ENCODE results near the gene NRGN.
"Not testable (repeated sequence)": the region's sequence is repeated elsewhere in the genome, so short reads cannot be mapped to it uniquely, and the experiment has no call there.

NRGN gene

DNA sequence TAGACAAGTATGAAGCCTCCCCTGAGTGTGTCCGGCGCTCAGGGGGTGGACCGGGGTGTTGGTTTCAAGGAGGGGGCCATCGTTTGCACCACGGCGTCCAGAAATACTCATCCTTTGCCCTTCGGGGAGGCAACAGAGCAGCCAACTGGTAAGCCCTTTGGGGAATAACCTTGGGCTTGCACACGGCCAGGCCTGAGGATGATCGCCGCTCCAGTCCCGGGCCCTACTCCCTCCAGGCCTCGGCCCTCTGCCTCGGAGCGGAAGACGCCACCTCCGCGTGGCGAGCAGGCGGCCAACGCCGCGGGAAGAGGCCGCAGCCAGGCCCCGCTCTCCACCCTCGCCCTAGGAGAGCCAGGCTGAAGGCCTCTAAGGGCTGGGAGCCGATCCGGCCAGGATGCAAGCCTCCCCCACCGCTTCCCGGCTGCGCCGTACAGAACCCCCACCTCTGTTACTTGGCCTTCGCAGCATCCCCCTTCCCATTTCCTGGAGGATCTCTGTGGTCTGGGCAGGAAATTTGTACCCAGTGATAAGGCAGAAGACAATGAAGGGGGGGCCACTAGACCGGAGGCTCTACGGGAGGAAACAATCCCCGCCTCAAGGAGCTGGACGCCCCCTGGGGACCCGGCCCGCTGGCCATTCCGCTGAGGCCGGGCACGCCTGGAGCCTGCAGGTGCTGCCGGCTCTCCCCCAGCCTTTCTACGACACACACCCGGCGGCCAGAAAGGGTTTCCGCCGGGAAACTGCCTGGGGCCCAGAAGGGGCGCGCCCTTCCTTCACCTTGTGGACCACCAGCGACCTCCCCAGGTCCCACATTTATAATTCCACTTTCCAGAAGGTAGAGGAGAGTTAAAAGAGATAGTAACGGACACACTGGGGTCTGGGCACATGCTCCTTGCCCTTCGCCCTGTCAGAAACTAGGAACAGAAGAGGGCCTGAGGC lies 19.8 kb downstream of the NRGN start:
- Mint-ChIP-seq H3K27me3 (peaks cover 15% of the 10 kb centered on the region), H3K4me3 (peak overlapping the region; percentile 35), H3K4me1 (ENCODE audit: low read depth) (peaks cover 21% of the 10 kb centered on the region), H3K9me3 (ENCODE audit: low read depth) (no peaks in the 10 kb centered on the region), H3K36me3 (no peaks in the 10 kb centered on the region), H3K27ac (no peak overlapping the region)

DNA sequence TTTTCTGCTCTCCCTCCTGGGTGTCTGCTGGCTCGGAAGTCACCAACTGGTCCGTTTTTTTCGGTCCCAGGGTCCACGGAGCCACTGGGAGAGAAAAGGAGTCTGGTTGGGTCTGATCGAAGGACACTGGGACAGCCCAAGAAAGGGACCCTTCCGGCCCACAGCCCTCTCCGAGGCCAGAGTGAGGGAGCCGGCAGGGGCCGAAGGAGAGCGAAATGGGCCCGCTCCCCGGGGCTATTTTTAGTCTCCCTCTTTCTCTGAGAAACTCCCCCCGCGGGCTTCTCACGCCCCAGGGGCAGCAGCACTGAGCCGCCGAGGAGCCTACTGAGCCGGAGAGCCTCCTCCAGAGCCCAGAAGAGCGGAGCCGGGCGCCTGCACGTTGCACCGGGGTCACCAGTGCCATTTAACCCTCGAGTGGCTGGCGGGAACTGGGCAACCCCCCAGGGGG lies 20.5 kb downstream of the NRGN start:
- Mint-ChIP-seq H3K9me3 (ENCODE audit: low read depth) (no peaks in the 10 kb centered on the region), H3K27me3 (peaks cover 14% of the 10 kb centered on the region), H3K36me3 (no peaks in the 10 kb centered on the region), H3K27ac (no peak overlapping the region), H3K4me1 (ENCODE audit: low read depth) (peaks cover 21% of the 10 kb centered on the region), H3K4me3 (peak overlapping the region; percentile 57)

DNA sequence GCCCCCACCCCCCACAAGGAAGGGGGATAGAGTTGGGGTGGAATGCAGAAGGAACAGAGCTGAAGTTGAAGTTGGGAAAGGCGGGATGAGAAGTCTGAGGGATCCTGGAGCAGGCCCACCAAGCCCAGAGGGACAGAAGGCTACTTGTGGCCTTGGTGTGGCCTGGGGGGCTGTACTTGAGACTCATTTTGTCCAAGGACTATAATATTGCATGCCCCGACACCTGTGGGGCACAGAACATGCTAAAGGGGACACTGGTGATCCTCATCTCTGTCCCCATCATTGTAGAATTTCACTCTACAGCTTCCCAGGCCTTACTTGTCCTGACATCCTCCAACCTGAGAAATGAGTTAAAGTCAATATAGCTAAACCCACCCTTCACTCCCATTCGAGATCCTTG lies 21.1 kb downstream of the NRGN start:
- H3K4me1 Mint-ChIP-seq (ENCODE audit: low read depth) = peaks cover 21% of the 10 kb centered on the region
- no peaks in the 10 kb centered on the region for H3K9me3 Mint-ChIP-seq (ENCODE audit: low read depth)
- H3K4me3 Mint-ChIP-seq = peak overlapping the region; percentile 57
- H3K27me3 Mint-ChIP-seq = peaks cover 14% of the 10 kb centered on the region
- H3K27ac Mint-ChIP-seq = no peak overlapping the region
- H3K36me3 Mint-ChIP-seq = no peaks in the 10 kb centered on the region

DNA sequence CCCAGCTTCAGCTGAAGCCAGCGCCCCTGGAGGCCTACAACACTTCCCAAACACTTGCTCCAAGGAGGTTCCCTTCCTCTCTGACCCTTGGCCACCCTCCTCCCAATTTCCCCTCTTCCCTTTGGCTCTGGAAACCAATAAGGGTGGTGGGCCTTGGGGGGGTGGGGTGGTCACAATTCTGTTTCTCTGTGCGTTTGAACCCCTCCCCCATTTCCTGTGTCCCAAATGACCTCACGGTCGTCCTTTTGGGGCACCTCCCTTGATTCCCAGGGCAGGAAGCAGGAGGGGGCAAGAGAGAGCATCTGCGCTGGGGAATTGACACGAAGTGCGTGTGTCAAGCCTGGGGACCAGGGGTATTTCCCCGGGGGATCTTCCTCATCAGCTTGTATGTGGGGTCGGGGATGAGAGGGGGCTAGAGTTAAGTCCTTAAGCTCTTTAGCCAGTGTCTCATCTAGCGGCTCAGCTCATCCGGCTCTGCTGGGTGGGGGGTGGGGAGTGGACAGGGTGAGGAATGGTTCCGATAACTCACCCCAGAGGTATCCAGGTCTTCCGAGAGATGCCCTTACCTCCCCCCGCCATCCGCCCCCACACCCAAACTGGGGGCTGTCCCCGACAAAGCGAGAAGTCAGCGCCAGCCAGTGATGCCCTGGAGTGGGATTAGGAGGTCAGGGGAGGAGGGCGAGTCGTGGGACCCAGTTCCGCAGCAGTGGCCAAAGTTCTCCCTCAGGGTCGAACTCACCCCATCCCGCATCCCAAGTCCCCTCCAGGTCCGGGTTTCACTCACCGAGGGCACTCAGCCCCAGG lies 21.8 kb downstream of the NRGN start:
- H3K9me3 Mint-ChIP-seq (ENCODE audit: low read depth) = no peaks in the 10 kb centered on the region
- peak overlapping the region; percentile 70 for H3K4me3 Mint-ChIP-seq
- H3K27me3 Mint-ChIP-seq = peaks cover 10% of the 10 kb centered on the region
- H3K36me3 Mint-ChIP-seq = no peaks in the 10 kb centered on the region
- H3K4me1 Mint-ChIP-seq (ENCODE audit: low read depth) = peaks cover 21% of the 10 kb centered on the region
- H3K27ac Mint-ChIP-seq = no peak overlapping the region

DNA sequence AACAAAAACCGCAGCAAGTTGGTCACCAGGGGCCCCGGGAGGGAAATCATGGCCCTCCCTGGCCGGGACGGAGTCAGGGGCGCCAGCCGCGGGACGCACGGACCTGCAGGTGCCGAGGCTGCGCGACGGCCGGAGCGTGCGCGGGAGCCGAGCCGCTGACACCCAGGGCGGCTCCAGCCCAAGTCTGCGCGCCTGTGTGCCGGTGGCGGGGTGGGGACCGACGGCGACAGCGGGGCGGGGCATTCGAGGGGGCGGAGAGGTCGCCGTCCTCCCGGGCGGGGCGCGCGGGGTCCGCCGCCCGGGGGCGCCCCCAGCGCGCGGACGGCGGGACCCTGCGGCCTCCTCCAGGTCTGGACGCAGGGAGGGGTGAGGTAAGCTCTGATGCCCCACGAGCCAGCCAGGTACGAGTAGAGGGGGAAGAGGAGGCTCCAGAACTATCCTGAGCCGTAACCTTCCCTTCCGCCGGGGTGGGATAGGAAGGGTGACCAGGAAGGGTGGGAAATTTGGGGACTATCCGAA lies 22.4 kb downstream of the NRGN start, which contains the start of gene ESAM:
TSS of gene ESAM (minus strand) at position 186 of the 519 bp plus-strand sequence. CDS start at position 50, 136 bp downstream.
- no peaks in the 10 kb centered on the region for H3K9me3 Mint-ChIP-seq (ENCODE audit: low read depth)
- H3K27me3 Mint-ChIP-seq = peaks cover 10% of the 10 kb centered on the region
- H3K36me3 Mint-ChIP-seq = no peaks in the 10 kb centered on the region
- peak within 1 kb of the TSS; percentile 82 for H3K27ac Mint-ChIP-seq
- H3K4me3 Mint-ChIP-seq = peak within 1 kb of the TSS; percentile 97
- peaks cover 21% of the 10 kb centered on the region for H3K4me1 Mint-ChIP-seq (ENCODE audit: low read depth)

DNA sequence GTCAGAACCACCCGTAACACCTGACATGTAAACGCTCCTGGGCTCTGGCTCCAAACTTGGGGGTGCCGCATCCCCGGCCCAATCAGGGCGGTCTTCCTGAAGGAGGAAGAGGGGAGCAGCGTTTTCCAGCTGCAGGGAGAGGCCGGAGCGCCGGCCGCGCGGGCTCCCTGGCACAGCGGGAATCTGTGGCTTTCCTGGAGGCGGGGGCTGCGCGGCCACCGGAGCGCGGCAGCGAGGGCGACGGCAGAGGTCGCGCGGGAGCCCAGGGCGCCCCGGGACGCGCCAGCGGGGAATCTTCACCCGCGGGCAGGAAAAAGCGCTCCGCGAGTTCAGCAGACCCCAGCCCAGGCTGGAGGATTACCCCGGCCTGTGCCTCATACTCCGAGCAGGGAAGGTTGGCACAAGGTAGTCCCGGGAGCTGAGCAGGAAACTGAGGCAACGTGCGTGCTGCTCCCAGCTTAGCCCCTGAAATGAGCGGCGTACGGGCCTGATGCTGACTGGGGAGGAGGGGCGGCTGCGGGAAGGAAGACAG lies 22.9 kb downstream of the NRGN start:
- Mint-ChIP-seq H3K4me1 (ENCODE audit: low read depth) (peaks cover 21% of the 10 kb centered on the region), H3K36me3 (no peaks in the 10 kb centered on the region), H3K27ac (no peak overlapping the region), H3K9me3 (ENCODE audit: low read depth) (no peaks in the 10 kb centered on the region), H3K27me3 (peaks cover 7% of the 10 kb centered on the region), H3K4me3 (peak overlapping the region; percentile 97)

DNA sequence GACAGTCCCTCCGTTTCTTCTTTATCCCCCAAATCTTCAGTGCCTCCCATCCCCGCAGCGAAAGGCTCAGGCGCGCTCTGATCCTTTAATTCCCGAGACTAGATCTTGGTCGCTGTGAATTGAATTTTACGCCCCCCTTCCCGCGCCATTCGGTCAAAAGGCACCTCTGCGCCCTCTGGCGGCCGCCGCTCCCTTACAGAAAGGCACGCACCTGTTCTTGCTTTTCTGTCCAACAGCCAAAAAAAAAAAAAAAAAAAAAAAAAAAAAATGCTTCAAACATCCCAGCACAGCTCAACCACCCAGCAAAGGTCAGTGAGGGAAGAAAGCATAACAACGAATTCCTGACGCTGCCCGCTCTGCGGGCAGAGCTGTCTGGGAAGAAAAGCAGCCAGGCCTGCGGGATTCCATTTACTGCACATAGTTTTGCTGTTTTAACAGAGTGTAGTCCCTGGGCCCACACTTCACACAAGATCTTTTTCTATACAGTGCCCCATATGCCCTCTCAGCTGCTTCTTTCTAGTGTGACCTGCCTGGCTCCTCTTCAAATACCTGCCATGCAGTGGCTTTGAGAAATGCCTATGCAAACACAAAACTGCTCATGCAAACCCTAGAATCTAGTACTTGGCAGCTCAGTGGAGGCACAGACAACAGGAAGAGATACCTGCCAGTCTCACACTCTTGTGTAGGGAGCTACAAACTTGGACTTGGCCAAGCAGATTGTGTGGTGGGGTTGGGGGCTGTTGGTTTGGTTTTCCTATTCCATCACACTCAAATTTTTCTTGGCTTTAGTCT lies 23.6 kb downstream of the NRGN start:
- Mint-ChIP-seq H3K27ac (peak overlapping the region; percentile 82), H3K4me1 (ENCODE audit: low read depth) (peaks cover 19% of the 10 kb centered on the region), H3K36me3 (no peaks in the 10 kb centered on the region)

DNA sequence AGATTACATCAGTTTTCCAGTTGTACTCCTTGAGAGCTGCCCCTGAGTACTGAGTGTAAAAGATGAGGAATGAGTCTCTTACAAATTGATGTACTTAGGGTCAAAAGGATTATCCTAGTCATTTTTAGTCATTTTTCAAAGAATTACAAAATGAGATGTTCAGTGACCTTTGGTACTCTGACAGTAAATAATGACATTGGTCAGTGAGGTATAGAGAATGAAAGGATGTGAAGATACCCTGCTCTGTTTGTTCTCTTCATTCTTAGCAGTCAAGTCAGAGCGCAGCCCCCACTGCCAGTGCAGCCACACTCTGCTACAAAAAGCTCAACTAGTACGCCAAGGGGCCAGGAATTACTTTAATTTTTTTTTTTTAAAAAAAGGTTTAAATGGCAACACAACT lies 26.4 kb downstream of the NRGN start:
- no peak overlapping the region for H3K27ac Mint-ChIP-seq
- H3K9me3 Mint-ChIP-seq (ENCODE audit: low read depth) = no peaks in the 10 kb centered on the region
- H3K4me3 Mint-ChIP-seq = no peak overlapping the region
- H3K4me1 Mint-ChIP-seq (ENCODE audit: low read depth) = peaks cover 7% of the 10 kb centered on the region
- peaks cover 1% of the 10 kb centered on the region for H3K27me3 Mint-ChIP-seq
- H3K36me3 Mint-ChIP-seq = peaks cover under 1% of the 10 kb centered on the region

More for the DNA sequence above, 23.6 kb downstream of the NRGN start:
- Mint-ChIP-seq H3K27me3 (peaks cover 4% of the 10 kb centered on the region), H3K9me3 (ENCODE audit: low read depth) (no peaks in the 10 kb centered on the region), H3K4me3 (peak overlapping the region; percentile 97)

DNA sequence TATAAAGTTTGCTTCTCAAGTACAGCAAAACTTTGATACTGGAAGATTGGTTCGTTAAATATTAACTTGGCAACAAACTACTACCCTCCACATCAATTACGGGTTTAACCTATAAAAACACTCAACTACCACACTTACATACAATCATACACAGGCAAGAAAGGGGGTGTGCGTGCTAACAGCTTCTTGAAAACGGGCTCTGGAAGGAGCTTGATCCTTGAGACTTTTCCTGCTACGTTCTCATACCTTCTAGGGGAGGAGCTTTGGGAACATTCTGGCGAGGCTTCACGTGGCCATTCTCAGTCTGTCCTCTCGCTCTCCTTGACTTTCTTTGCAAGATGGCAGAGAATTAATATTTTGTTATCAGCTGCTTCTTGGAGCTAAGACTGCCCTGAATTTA lies 29.2 kb downstream of the NRGN start:
- no peaks in the 10 kb centered on the region for H3K9me3 Mint-ChIP-seq (ENCODE audit: low read depth)
- no peak overlapping the region for H3K4me3 Mint-ChIP-seq
- no peak overlapping the region for H3K27ac Mint-ChIP-seq
- no peaks in the 10 kb centered on the region for H3K27me3 Mint-ChIP-seq
- H3K36me3 Mint-ChIP-seq = peaks cover 10% of the 10 kb centered on the region
- H3K4me1 Mint-ChIP-seq (ENCODE audit: low read depth) = no peaks in the 10 kb centered on the region

DNA sequence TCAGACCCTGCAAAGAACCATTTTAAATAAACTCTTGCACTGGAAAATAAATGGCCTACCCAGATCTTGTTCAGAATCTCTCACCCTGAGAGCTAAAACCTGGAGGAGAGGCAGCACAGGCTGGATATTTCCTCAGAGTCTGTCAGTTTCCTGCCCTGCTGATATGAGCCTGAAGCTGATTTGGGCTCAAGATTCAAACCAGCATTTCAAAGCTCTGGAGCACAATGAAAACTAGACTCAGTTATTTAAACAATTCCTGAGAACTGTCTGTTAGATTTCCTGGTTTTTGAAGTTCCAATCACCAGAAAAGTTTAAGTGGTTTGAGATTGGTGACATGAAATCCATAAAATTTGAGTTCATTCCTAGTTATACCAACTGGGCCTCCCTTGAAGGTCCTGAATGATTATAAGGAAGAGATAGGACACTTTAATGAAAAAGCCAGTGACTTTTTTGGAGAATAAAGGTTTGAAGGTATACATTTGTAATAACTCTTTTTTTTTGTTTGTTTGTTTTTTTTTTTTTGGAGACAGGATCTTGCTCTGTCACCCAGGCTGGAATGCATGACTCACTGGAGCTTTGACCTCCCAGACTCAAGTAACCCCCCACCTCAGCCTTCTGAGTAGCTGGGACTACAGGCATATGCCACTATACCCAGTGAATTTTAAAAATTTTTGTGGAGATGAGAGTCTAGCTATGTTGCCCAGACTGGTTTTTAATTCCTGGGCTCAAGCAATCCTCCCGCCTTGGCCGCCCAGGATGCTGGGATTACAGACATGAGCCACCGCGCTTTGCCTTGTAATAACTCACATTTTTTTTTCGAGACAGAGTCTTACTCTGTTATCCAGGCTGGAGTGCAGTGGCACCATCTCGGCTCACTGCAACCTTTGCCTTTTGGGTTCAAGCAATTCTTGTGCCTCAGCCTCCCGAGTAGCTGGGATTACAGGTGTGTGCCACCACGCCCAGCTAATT lies 30.3 kb downstream of the NRGN start:
- Mint-ChIP-seq H3K27ac (no peak overlapping the region), H3K9me3 (ENCODE audit: low read depth) (no peaks in the 10 kb centered on the region), H3K36me3 (peaks cover 13% of the 10 kb centered on the region), H3K27me3 (no peaks in the 10 kb centered on the region), H3K4me3 (no peak overlapping the region), H3K4me1 (ENCODE audit: low read depth) (no peaks in the 10 kb centered on the region)

DNA sequence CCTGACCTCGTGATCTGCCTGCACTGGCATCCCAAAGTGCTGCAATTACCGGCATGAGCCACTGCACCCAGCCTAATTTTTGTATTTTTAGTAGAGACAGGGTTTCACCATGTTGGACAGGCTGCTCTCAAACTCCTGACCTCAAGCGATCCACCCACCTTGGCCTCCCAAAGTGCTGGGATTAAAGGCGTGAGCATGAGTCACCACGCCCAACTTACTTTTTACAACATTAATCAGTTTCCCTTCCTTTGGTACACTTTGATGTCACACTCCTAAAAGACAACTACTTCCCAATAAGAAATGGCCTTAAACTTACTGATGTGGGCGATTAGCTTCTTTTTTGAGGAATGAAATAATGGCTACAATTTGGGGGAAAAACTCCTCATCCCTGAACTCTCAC lies 31.2 kb downstream of the NRGN start:
- H3K4me1 Mint-ChIP-seq (ENCODE audit: low read depth); H3K27ac Mint-ChIP-seq; H3K4me3 Mint-ChIP-seq; H3K27me3 Mint-ChIP-seq; H3K9me3 Mint-ChIP-seq (ENCODE audit: low read depth): not testable (repeated sequence)
- peaks cover 15% of the 10 kb centered on the region for H3K36me3 Mint-ChIP-seq

DNA sequence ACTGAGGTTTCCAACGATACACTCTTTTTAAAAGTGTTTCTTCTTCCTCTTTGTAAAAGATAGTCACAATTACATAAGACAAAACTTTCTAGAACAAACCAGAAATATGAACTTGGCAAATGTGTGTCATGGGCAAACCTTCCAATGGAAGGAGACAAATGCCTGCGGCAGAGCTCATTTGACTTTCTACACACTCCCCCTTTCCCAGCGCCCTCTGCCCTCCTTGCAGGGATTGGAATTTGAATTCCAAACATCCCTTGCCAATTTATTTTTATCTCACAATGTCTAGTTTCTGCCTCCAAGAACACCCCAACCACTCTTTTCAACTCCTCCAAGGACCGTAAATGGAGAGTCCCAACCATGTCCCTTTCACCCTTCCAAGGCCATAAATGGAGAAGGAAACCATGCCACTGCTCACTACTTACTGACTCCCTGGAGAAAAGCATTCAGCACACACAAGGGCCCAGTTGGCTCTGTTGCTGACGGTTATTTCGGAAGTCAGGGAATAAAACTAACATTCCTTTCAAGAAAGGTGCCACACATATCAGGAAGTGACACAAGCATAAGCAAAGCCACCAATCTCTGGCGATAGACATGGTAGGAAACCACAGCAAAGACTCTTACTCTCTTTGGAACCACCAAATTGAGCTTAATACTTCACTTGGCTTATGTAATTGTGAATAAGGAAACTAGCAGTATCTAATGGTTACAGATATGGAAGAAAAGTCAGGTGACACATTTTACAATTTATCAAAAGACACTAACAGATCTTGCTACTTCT lies 37.3 kb downstream of the NRGN start:
- Mint-ChIP-seq H3K9me3 (ENCODE audit: low read depth) (no peaks in the 10 kb centered on the region), H3K27ac (peak overlapping the region; percentile 5)

DNA sequence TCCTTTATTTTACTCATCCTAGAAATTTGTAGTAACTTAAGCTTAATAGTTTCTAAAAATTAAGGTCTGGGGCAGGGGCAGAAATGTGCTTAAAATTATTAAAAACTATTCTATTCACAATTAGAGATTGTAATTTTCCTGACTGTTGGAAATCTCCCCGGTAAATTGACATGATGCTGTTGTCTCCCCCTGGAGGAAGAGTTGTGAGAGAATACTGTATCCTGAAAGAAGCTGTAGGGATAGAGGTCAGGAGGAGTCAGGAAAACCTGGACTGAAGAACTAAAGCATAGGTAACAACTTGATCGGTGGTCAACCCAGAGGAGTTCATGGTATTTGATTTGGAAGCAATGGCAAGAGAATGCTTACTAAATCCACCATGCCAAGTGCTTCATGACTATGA lies 38.5 kb downstream of the NRGN start:
- no peak overlapping the region for H3K27ac Mint-ChIP-seq
- H3K36me3 Mint-ChIP-seq = peaks cover 12% of the 10 kb centered on the region
- no peak overlapping the region for H3K4me3 Mint-ChIP-seq
- no peaks in the 10 kb centered on the region for H3K9me3 Mint-ChIP-seq (ENCODE audit: low read depth)
- no peaks in the 10 kb centered on the region for H3K27me3 Mint-ChIP-seq
- peaks cover 27% of the 10 kb centered on the region for H3K4me1 Mint-ChIP-seq (ENCODE audit: low read depth)

More for the DNA sequence above, 37.3 kb downstream of the NRGN start:
- no peaks in the 10 kb centered on the region for H3K27me3 Mint-ChIP-seq
- H3K36me3 Mint-ChIP-seq = peaks cover 16% of the 10 kb centered on the region
- H3K4me1 Mint-ChIP-seq (ENCODE audit: low read depth) = peaks cover 27% of the 10 kb centered on the region
- no peak overlapping the region for H3K4me3 Mint-ChIP-seq
